Heart right ventricle (tissue), 16 donors: ENCODE results near the gene SSTR3. TPM values are rescaled to one million over a fixed set of nuclear protein-coding genes. Genes with fewer than 3 reads are reported as not detected.

Experiments
- ATAC-seq, 8 donors: fragments of 200-7000 bp; cut with Tn5 transposase; one replicate each; pipeline ENCODE4 v1.9.1; 2020; ENCODE audit warnings: mild to moderate bottlenecking in 8 of 8, moderate library complexity in 8 of 8, moderate number of reproducible peaks in 1 of 8
- DNase-seq, 2 donors: peaks; one replicate each; pipeline ENCODE4 v3.0.0-alpha.2; 2020
- H3K27ac ChIP-seq, 10 donors: fragments of 200-600 bp; sonication (generic) in 2 of 10; one replicate each; pipeline versions ENCODE4 v1.5.0 to v1.8.0; 2020 to 2022; ENCODE audit warnings: mild to moderate bottlenecking in 3 of 10
- H3K27me3 ChIP-seq, 7 donors: fragments of 200-600 bp; one replicate each; pipeline ENCODE4 v1.8.0; 2021 to 2022; ENCODE audit warnings: mild to moderate bottlenecking in 2 of 7
- H3K36me3 ChIP-seq, 9 donors: fragments of 200-600 bp; sonication (generic) in 1 of 9; one replicate each; pipeline versions ENCODE4 v1.5.0 to v1.8.0; 2020 to 2022; ENCODE audit warnings: mild to moderate bottlenecking in 2 of 9
- H3K4me1 ChIP-seq, 9 donors: fragments of 200-600 bp; sonication (generic) in 1 of 9; one replicate each; pipeline versions ENCODE4 v1.5.0 to v1.8.0; 2020 to 2022; ENCODE audit warnings: mild to moderate bottlenecking in 4 of 9
- H3K4me3 ChIP-seq, 10 donors: fragments of 200-600 bp; sonication (generic) in 2 of 10; one replicate each; pipeline versions ENCODE4 v1.5.0 to v1.8.0; 2020 to 2022; ENCODE audit warnings: mild to moderate bottlenecking in 7 of 10, moderate library complexity in 2 of 10
- H3K9me3 ChIP-seq, 11 donors: fragments of 200-600 bp in 10 of 11; sonication (generic) in 2 of 11; one replicate each; pipeline versions ENCODE4 v1.5.0 to v1.8.0; 2013 to 2022; ENCODE audit warnings: mild to moderate bottlenecking in 2 of 11, control low read depth in 1 of 11, moderate library complexity in 1 of 11
- CTCF ChIP-seq, 9 donors: fragments of 200-600 bp; sonication (generic) in 2 of 9; IDR thresholded peaks; one replicate each; pipeline versions ENCODE4 v1.5.0 to v1.8.0; 2021 to 2022; ENCODE audit warnings: antibody characterized with exemption in 9 of 9, mild to moderate bottlenecking in 5 of 9, moderate library complexity in 1 of 9
- WGBS, 2 donors: extraction: QIAGEN DNeasy Blood & Tissue Kit; methylation state at CpG; one replicate each; pipeline ENCODE4 v1.1.7; 2013; ENCODE audit warnings: inconsistent platforms in 1 of 2; 5-methylcytosine and 5-hydroxymethylcytosine counted together
- intact Hi-C, 10 donors: fragments of 100-400 bp; cut with DNase I; formaldehyde crosslinking; loops; one replicate each; pipeline versions ENCODE4 v1.11.1 to v1.14.2; 2022
- polyA plus RNA-seq, 2 donors: library from polyadenylated mRNA; stranded (reverse); fragments of 200-250 nt; gene quantifications; one replicate each; pipeline ENCODE4 v1.2.3, GENCODE V29; 2013
- total RNA-seq, 10 donors: library from RNA; stranded (reverse); fragmentation: NEBNext Ultra II Directional in 3 of 10; extraction: Animal tissue kit (Norgen Biotek cat#: 25700) in 3 of 10; gene quantifications; one replicate each; pipeline versions ENCODE4 v1.2.1 to v1.2.4, GENCODE V29; 2021 to 2023
- donor health status: Arrhythmogenic right ventricular cardiomyopathy.
- donor health status: ischemic (EF 13 %, LVEDD 7.1; RV severe dilation, severe dysfunction).
- donor health status: healthy with polysubstance abuse.
- donor health status: DM: no; HTN: yes; CAD: no.
- donor health status: DM: no; HTN: no; CAD: no.
- donor health status: ischemic (EF 25% LVEDD 6.9; RV normal size, moderate dysfunction).
- donor health status: ischemic (EF 25% LVEDD 5.7; RV mildly dilated, moderate dysfunction).
- donor health status: healthy.
- donor health status: DM: yes; HTN: yes; CAD: no.
- donor health status: Ischemic cardiomyopathy.
- donor health status: ischemic (EF 35%, LVEDD 5.7; RV mildly dilated, moderate dysfunction).
- donor health status: nonischemic (EF 11% LVEDD 7.7; RV severe dilation, severe dysfunction).
- donor health status: DM: yes; HTN: yes; CAD: no.
- donor health status: PGD.
- donor health status: ischemic (EF 29% LVEDD 5.4; RV normal size, mild dysfunction).
- donor health status: nonischemic (EF 23%, LVEDD 6.1; RV moderate dilation, normal function).

The SSTR3 gene
- total and polyA plus RNA-seq, 12 donors: not detected

GRCh38 chr22:37177755-37178154, 34.5 kb downstream of the SSTR3 start:
- peak overlapping the region in 5 of 10 donors; percentile 22 to 54 (median 44) for H3K27ac ChIP-seq
- 95 to 99% methylated on average over 3 of the region's 3 CpGs for WGBS, 2 donors
- peaks cover 32 to 59% (median 50%) of the 10 kb centered on the region in 9 donors for H3K4me1 ChIP-seq
- intact Hi-C loops: no loop called here
- no peak for TF ChIP-seq CTCF (IDR thresholded peaks at IDR 0.05)
- H3K27me3 ChIP-seq: no peaks in the 10 kb centered on the region
- DNase-seq (no peak), ATAC-seq (no peak)
- no peak overlapping the region for H3K4me3 ChIP-seq
- peaks cover 0 to 9% (median 0%) of the 10 kb centered on the region in 9 donors for H3K36me3 ChIP-seq
- H3K9me3 ChIP-seq: no peaks in the 10 kb centered on the region

GRCh38 chr22:37177221-37177620, 35.1 kb downstream of the SSTR3 start:
- Histone ChIP-seq H3K27me3 (no peaks in the 10 kb centered on the region), H3K27ac (peak overlapping the region in 7 of 10 donors; percentile 35 to 82 (median 44)), H3K4me1 (peaks cover 32 to 59% (median 50%) of the 10 kb centered on the region in 9 donors), H3K9me3 (no peaks in the 10 kb centered on the region), H3K36me3 (peaks cover 0 to 4% (median 0%) of the 10 kb centered on the region in 9 donors), H3K4me3 (no peak overlapping the region)
- intact Hi-C loops: no loop called here
- no peak for TF ChIP-seq CTCF (IDR thresholded peaks at IDR 0.05)
- ATAC-seq (no peak), DNase-seq (no peak)
- WGBS, 2 donors: 74 to 83% methylated on average over 5 of the region's 5 CpGs

GRCh38 chr22:37176464-37177061, 35.7 kb downstream of the SSTR3 start:
- WGBS, 2 donors: 8 to 9% methylated on average over 23 of the region's 23 CpGs
- intact Hi-C loops: no loop called here
- Histone ChIP-seq H3K36me3 (no peaks in the 10 kb centered on the region), H3K27me3 (no peaks in the 10 kb centered on the region), H3K4me3 (peak overlapping the region in 7 of 10 donors; percentile 1 to 31 (median 15)), H3K27ac (peak overlapping the region; percentile 5 to 82 (median 43)), H3K4me1 (peaks cover 32 to 59% (median 50%) of the 10 kb centered on the region in 9 donors), H3K9me3 (no peaks in the 10 kb centered on the region)
- peak; percentile 76 to 83 for DNase-seq
- TF ChIP-seq CTCF (IDR thresholded peaks at IDR 0.05): peak in 2 of 9 donors; percentile 26 to 32
- peak; percentile 76 to 93 (median 90) for ATAC-seq

- intact Hi-C loops: no loop called here
- no peaks in the 10 kb centered on the region for H3K27me3 ChIP-seq
- H3K4me1 ChIP-seq: peaks cover 32 to 57% (median 50%) of the 10 kb centered on the region in 9 donors
- peak overlapping the region in 3 of 10 donors; percentile 3 to 31 (median 20) for H3K4me3 ChIP-seq
- H3K27ac ChIP-seq: peak overlapping the region in 7 of 10 donors; percentile 35 to 82 (median 44)
- no peak for TF ChIP-seq CTCF (IDR thresholded peaks at IDR 0.05)
- H3K36me3 ChIP-seq: no peaks in the 10 kb centered on the region
- WGBS, 2 donors: 62 to 63% methylated on average over 18 of the region's 18 CpGs
- no peaks in the 10 kb centered on the region for H3K9me3 ChIP-seq
- ATAC-seq: no peak
- no peak for DNase-seq
Observed at GRCh38 chr22:37175414-37176281, 36.6 kb downstream of the SSTR3 start.
